Central memory CD8-positive, alpha-beta T cell (primary cell): ENCODE data around the gene FTMT.
"Not testable (repeated sequence)": the region's sequence is repeated elsewhere in the genome, so short reads cannot be mapped to it uniquely, and the experiment has no call there.

Source experiments
- ATAC-seq: fragments of 150-1000 bp; cut with Tn5 transposase; replicated peaks from 2 replicates; pipeline ENCODE4 v1.10.0; 2022; ENCODE audit warnings: mild to moderate bottlenecking, moderate FRiP score, moderate number of reproducible peaks; ENCODE audit not compliant: poor library complexity, severe bottlenecking; ENCODE audit errors: extremely low read depth
- DNase-seq, 2 donors: peaks; one replicate each; pipeline ENCODE4 v3.0.0; 2021; ENCODE audit warnings: low spot score in 2 of 2
- H3K27ac Mint-ChIP-seq: one replicate; pipeline ENCODE4 v1.8.0; 2022; ENCODE audit warnings: low read depth, mild to moderate bottlenecking, moderate library complexity, mixed read lengths
- H3K27me3 Mint-ChIP-seq: one replicate; pipeline ENCODE4 v1.8.0; 2022; ENCODE audit warnings: mixed read lengths
- H3K36me3 Mint-ChIP-seq: one replicate; pipeline ENCODE4 v1.8.0; 2022; ENCODE audit warnings: mild to moderate bottlenecking, moderate library complexity, mixed read lengths; ENCODE audit not compliant: insufficient read depth
- H3K4me1 Mint-ChIP-seq: one replicate; pipeline ENCODE4 v1.8.0; 2022; ENCODE audit warnings: mixed read lengths
- H3K4me3 Mint-ChIP-seq: one replicate; pipeline ENCODE4 v1.8.0; 2022; ENCODE audit warnings: mild to moderate bottlenecking, moderate library complexity, mixed read lengths
- H3K9me3 Mint-ChIP-seq: one replicate; pipeline ENCODE4 v1.8.0; 2022; ENCODE audit warnings: mixed read lengths

The FTMT gene

DNA sequence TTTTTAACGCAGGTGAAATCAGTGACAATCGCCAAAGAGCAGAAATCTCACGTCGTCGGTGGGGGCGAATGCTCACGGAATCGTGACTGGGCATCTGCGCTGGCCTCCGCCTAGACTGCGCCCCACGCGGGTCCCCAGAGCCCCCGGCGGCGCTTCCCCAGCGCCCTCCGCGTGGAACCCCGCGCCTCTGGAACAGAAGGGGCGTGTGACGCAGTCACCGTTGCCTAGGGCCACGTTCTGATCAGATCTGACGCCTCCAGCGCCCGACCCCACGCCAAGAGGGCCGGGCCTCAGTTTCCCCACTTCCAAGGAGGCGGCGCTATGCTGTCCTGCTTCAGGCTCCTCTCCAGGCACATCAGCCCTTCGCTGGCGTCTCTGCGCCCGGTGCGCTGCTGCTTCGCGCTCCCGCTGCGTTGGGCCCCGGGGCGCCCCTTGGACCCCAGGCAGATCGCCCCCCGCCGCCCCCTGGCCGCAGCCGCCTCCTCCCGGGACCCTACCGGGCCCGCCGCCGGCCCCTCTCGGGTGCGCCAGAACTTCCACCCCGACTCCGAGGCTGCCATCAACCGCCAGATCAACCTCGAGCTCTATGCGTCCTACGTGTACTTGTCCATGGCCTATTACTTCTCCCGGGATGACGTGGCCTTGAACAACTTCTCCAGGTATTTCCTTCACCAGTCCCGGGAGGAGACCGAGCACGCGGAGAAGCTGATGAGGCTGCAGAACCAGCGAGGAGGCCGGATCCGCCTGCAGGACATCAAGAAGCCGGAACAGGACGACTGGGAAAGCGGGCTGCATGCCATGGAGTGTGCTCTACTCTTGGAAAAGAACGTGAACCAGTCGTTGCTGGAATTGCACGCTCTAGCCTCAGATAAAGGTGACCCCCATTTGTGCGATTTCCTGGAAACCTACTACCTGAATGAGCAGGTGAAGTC is at the start of gene FTMT:
Gene FTMT, plus strand, starts transcription at position 240 of the 932 bp plus-strand sequence. Its CDS starts 82 bp downstream, at position 322.
- Mint-ChIP-seq H3K4me1 (no peaks in the 10 kb centered on the region), H3K4me3 (no peak within 1 kb of the TSS), H3K27ac (no peak within 1 kb of the TSS), H3K27me3 (no peaks in the 10 kb centered on the region), H3K9me3 (peaks cover 6% of the 10 kb centered on the region), H3K36me3 (no peaks in the 10 kb centered on the region)
- ATAC-seq (no peak), DNase-seq (no peak)

DNA sequence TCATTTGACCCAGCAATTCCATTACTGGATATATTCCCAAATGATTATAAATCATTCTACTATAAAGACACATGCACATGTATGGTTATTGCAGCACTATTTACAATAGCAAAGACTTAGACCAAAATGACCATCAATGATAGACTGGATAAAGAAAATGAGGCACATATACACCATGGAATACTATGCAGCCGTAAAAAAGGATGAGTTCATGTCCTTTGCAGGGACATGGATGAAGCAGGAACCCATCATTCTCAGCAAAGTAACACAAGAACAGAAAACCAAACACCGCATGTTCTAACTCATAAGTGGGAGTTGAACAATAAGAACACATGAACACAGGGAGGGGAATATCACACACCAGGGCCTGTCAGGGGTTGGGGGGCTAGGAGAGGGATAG is 46.4 kb upstream of the FTMT start:
- H3K9me3 Mint-ChIP-seq, result peaks cover 24% of the 10 kb centered on the region
- H3K4me3 Mint-ChIP-seq, H3K36me3 Mint-ChIP-seq, H3K27ac Mint-ChIP-seq, DNase-seq, H3K27me3 Mint-ChIP-seq, H3K4me1 Mint-ChIP-seq, ATAC-seq: not testable (repeated sequence)

DNA sequence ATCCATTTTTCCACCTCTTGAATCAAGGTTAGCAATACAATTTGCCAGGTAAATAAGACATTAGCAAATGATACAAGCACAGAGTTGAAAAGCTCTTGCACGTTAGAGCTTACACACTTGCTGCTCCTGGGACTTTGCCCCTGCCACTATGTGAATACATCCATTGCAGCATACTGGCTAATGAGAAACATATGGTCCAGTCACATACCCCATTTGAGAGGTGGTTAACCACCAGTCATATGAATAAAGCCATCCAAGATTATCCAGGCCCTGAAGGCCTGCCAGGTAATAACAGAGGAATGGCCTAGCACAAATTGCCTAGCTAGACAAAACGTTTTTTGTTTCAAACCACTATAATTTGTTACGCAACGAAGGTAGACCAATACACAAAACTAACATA is 45.8 kb upstream of the FTMT start:
- no peaks in the 10 kb centered on the region for H3K4me1 Mint-ChIP-seq
- ATAC-seq, result no peak
- no peak overlapping the region for H3K27ac Mint-ChIP-seq
- no peak for DNase-seq
- peaks cover 27% of the 10 kb centered on the region for H3K9me3 Mint-ChIP-seq
- no peaks in the 10 kb centered on the region for H3K27me3 Mint-ChIP-seq
- H3K36me3 Mint-ChIP-seq, result no peaks in the 10 kb centered on the region
- H3K4me3 Mint-ChIP-seq, result no peak overlapping the region

DNA sequence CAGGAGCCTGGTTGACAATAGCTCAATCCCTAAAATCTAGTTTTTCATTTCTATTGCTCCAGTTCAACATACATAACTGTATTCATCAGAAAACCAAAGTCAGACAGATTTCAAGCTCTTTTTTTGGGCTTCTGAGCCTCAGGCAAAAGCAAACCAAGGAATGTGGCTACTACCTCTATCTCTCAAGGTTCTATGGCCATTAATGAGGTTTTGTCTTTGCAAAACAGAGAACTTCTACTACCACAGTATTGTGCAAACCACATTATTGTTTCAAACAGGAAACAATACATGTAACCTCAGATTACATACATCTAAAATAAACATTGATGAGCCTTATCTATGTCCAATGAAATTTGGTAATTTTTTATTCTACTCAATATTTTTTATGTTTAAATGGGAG is 35.5 kb upstream of the FTMT start:
- H3K4me1 Mint-ChIP-seq, result no peaks in the 10 kb centered on the region
- H3K27me3 Mint-ChIP-seq, result no peaks in the 10 kb centered on the region
- H3K36me3 Mint-ChIP-seq, result no peaks in the 10 kb centered on the region
- no peak overlapping the region for H3K4me3 Mint-ChIP-seq
- ATAC-seq, result no peak
- H3K9me3 Mint-ChIP-seq, result peaks cover 20% of the 10 kb centered on the region
- H3K27ac Mint-ChIP-seq, result no peak overlapping the region
- no peak for DNase-seq

DNA sequence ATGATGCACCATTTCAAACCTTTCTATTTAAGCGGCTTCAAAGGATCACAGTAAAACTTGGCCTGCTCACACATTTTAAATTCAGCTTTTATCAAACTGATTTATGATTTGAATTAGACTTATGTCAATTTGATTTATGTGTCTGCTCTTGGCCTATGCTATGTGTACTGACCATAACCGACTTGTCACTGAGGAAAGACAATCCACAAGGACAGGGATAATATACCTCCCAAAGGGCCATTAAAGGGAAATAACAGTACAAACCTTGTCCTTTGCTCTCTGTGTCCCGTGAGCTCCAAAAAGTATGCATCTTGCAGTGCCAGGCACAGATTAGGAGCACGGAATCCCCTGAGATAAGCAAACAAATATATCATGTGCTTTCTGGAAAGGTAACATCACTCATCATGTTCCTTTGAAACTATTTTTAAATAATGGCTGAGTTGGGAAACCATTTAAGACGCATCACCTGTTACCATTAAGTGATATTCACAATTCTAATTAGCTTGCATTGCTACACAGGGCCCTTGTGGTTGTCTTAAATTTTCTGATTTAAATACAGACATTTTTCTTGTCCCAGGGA is 31.9 kb upstream of the FTMT start:
- Mint-ChIP-seq H3K36me3 (no peaks in the 10 kb centered on the region), H3K27me3 (no peaks in the 10 kb centered on the region), H3K27ac (no peak overlapping the region), H3K4me3 (no peak overlapping the region), H3K4me1 (no peaks in the 10 kb centered on the region), H3K9me3 (peaks cover 8% of the 10 kb centered on the region)
- no peak for ATAC-seq
- DNase-seq, result no peak

DNA sequence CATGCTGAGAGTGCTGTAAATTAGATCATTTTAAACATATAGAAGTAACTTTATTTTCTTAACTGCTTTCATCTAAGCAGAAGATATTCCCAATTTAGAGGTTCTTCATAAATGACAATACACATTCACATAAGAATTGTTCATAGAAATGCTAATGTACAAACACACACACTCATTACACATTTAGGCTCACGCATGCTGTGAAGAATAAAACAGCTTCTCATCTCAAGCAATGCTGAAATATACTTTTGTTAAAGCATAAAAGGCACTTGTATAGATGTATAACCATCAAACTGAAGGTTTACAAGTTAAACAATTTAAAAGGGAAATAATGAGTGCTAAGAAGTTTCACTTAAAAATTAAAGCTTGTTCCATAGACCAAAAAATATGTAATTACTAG is 18.1 kb upstream of the FTMT start:
- no peak for DNase-seq
- Mint-ChIP-seq H3K27me3 (no peaks in the 10 kb centered on the region), H3K4me3 (no peak overlapping the region), H3K9me3 (peaks cover 12% of the 10 kb centered on the region), H3K36me3 (peaks cover 3% of the 10 kb centered on the region), H3K4me1 (no peaks in the 10 kb centered on the region), H3K27ac (no peak overlapping the region)
- no peak for ATAC-seq

DNA sequence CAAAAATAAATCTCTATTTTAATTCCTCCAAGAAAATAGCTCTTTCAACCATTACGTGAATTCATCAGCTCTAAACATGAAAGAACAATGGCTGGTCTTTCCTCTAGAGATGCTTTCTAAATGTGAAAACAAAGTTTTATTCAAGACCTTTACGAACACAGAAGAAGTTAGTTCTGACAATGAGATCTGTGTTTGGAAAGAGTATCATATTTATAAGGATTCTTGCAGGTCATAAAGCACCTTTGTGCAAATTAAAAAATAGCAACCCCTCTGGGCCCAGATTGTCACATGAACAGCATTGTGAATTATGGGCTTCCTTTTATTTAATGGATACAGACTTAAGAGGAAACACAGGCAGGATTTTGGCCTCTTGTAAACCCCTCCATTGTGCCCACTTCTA is 17.7 kb upstream of the FTMT start:
- DNase-seq (no peak), ATAC-seq (no peak)
- H3K4me3 Mint-ChIP-seq, result no peak overlapping the region
- H3K9me3 Mint-ChIP-seq, result peaks cover 12% of the 10 kb centered on the region
- no peaks in the 10 kb centered on the region for H3K4me1 Mint-ChIP-seq
- no peaks in the 10 kb centered on the region for H3K27me3 Mint-ChIP-seq
- no peak overlapping the region for H3K27ac Mint-ChIP-seq
- peaks cover 3% of the 10 kb centered on the region for H3K36me3 Mint-ChIP-seq

DNA sequence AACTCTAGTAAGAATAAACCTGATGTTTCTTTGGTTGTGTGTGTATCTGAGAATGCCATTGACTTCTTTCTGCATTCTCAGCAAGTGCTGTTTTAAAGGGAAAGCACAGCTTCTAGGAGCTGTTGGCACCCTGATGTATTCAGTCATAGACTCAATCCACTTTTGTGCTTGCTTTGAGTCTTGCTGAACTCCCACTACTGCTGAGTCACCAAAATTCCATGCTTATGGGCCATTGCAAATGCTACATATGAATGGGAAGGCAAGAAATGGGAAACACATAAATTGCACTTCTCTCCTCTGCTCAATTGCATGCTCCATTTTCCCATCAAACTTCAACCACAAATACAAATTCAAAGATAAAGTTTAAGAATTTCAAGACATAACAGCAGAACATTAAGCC is 9.8 kb upstream of the FTMT start:
- no peaks in the 10 kb centered on the region for H3K36me3 Mint-ChIP-seq
- peaks cover 5% of the 10 kb centered on the region for H3K9me3 Mint-ChIP-seq
- no peak overlapping the region for H3K27ac Mint-ChIP-seq
- H3K4me1 Mint-ChIP-seq, result no peaks in the 10 kb centered on the region
- H3K27me3 Mint-ChIP-seq, result no peaks in the 10 kb centered on the region
- DNase-seq, result no peak
- no peak for ATAC-seq
- no peak overlapping the region for H3K4me3 Mint-ChIP-seq

DNA sequence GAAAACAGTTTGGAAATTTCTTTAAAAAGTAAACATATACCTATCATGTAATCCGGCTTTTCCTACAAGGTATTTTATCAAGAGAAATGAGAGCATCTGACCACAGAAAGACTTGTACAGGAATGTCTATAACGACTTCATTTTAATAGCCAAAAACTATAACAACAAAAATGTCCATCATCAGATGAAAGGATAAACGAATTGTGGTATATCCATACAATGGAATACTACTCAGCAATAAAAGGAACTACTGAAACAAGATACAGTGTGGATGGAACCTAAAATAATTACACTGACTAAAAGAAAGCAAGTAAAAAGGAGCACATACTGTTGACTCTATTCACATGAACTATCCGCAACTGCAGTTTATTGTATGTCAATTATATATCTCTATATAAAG is 1.4 kb upstream of the FTMT start:
- Mint-ChIP-seq H3K36me3 (no peaks in the 10 kb centered on the region), H3K9me3 (peaks cover 6% of the 10 kb centered on the region), H3K4me1 (no peaks in the 10 kb centered on the region), H3K4me3 (no peak overlapping the region), H3K27ac (no peak overlapping the region), H3K27me3 (no peaks in the 10 kb centered on the region)
- no peak for ATAC-seq
- DNase-seq, result no peak

DNA sequence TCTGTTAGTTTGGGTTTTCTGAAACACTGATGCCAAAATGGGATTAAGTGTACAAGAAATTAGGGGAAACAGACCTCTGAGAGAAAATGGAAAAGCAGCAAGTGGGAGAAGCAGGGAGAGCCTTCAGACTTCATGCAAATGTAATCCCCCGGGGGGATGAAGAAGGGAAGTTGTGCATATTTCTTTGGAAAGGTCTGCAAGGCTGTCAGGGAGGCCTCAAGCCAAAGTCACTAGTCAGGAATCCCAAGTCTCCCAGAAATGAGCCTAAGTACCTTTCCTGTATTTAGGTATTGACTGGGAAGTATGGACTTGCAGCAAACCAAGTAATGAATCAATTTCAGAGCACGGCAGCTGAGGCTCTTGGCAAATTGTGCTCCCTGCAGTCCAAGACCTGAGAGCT is 2.2 kb downstream of the FTMT start:
- Mint-ChIP-seq H3K4me3 (no peak overlapping the region), H3K4me1 (no peaks in the 10 kb centered on the region), H3K36me3 (no peaks in the 10 kb centered on the region), H3K9me3 (peaks cover 6% of the 10 kb centered on the region), H3K27ac (no peak overlapping the region), H3K27me3 (no peaks in the 10 kb centered on the region)
- ATAC-seq (no peak), DNase-seq (no peak)

DNA sequence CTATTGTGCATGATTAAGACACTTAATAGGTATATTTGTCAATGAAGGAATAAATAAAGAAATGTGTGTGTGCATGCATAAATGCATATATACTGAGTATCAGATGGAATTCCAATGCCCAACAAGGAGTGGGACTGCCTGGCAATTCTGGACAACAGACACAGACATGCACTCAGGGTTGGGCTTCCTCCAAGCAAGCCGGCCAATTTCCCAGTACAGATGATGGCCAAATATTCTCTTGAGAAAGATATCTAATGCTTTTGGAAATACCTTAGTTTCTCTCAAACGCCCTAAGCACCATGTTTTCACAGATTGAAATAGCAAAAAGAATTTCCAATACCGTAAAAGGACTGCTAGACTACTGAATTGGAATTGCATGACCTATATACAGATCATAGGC is 11.1 kb downstream of the FTMT start:
- DNase-seq, result no peak
- Mint-ChIP-seq H3K27ac (no peak overlapping the region), H3K4me1 (no peaks in the 10 kb centered on the region), H3K9me3 (peaks cover 7% of the 10 kb centered on the region), H3K4me3 (no peak overlapping the region), H3K36me3 (no peaks in the 10 kb centered on the region), H3K27me3 (no peaks in the 10 kb centered on the region)
- no peak for ATAC-seq

DNA sequence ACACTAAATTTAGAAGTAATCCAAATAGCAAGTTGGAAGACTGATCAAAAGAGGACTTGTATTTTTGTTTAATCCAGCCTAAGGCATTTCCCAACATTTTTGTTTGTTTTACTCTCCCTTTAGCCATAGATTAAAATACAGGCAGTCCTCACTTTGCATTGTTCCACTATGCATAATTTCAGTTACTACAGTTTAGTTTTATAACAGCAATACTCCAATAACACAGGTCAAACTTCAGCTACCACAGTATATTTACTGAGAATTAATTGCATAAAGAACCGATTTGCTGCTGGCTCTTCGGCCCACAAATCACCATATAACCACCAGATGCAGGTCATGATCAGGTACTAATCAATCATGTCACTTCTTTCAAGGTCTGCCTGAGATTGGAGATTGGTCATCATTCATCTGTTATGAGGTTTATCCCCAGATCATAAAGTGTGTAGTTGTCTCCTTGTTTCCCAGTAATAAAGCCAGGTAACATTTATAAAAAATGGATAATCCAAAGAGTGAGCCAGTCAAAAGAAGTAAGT is 12.1 kb downstream of the FTMT start:
- Mint-ChIP-seq H3K4me3 (no peak overlapping the region), H3K27ac (no peak overlapping the region), H3K36me3 (no peaks in the 10 kb centered on the region), H3K9me3 (peaks cover 7% of the 10 kb centered on the region), H3K27me3 (no peaks in the 10 kb centered on the region), H3K4me1 (no peaks in the 10 kb centered on the region)
- DNase-seq, result no peak
- ATAC-seq, result no peak

DNA sequence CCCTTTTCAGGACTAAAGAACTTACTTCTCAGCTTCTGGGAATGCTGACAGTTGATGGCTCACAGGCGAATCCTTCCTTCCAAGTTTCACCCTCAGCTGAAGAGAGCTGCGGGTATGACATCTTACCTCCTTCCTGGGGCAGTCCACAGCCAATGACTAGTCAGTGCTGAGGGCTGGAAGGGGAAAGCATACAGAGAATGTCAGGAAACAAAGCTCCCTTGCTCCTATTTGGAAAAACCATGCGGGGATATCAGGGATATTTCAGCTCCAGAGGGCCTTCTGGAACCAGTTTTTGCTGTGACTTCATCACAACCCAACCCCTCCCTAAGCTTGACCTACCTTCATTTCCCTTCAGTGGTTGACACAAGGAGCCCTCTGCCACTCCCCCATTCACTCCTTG is 15.7 kb downstream of the FTMT start:
- no peaks in the 10 kb centered on the region for H3K4me1 Mint-ChIP-seq
- no peaks in the 10 kb centered on the region for H3K27me3 Mint-ChIP-seq
- no peak overlapping the region for H3K4me3 Mint-ChIP-seq
- no peaks in the 10 kb centered on the region for H3K36me3 Mint-ChIP-seq
- ATAC-seq (no peak), DNase-seq (no peak)
- no peak overlapping the region for H3K27ac Mint-ChIP-seq
- no peaks in the 10 kb centered on the region for H3K9me3 Mint-ChIP-seq
